Activated naive CD4-positive, alpha-beta T cell treated with anti-CD3 and anti-CD28 coated beads, Interleukin-2, amount 50 U/mL, for 24 hours (primary cell): ENCODE results near the gene LBHD2.
"Not testable (repeated sequence)": the region's sequence is repeated elsewhere in the genome, so short reads cannot be mapped to it uniquely, and the experiment has no call there.

Source experiments
- H3K27ac Mint-ChIP-seq: one replicate; pipeline ENCODE4 v1.8.0; 2021; ENCODE audit warnings: mild to moderate bottlenecking, mixed read lengths
- H3K27me3 Mint-ChIP-seq: one replicate; pipeline ENCODE4 v1.8.0; 2021; ENCODE audit warnings: mixed read lengths
- H3K36me3 Mint-ChIP-seq: one replicate; pipeline ENCODE4 v1.8.0; 2021; ENCODE audit warnings: mixed read lengths
- H3K4me1 Mint-ChIP-seq: one replicate; pipeline ENCODE4 v1.8.0; 2021; ENCODE audit warnings: mixed read lengths
- H3K4me3 Mint-ChIP-seq: one replicate; pipeline ENCODE4 v1.8.0; 2021; ENCODE audit warnings: mild to moderate bottlenecking, mixed read lengths
- H3K9me3 Mint-ChIP-seq: one replicate; pipeline ENCODE4 v1.8.0; 2021; ENCODE audit warnings: mixed read lengths

LBHD2 gene

DNA sequence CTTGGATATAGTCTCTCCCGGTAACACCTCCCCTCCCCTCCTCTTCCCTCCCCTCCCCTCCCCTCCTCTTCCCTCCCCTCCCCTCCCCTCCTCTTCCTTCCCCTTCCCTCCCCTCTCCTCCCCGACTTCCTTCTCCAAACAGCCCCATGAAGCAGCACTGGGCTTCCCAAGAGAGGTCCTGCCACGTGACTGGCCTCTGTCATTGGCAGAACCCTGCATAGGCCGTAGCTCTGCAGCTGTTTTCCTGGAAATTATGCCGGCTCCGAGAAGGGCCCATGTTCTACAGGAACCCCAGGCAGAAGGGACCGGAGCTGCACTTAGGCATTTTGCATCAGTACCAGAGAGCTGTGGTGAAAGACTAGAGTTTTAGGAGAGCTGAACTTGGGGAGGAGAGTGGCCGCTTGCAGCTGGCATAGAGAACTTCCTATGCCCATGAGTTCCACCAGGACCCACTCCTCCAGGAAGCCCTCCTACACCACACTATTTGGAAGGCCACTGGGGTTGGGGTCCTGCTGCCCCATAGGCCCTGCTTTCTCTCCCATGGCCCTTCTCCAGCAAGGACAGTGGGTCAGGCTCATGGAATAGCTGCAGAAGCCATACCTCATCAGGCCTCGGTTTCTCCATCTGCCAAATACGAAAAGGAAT is 34.1 kb downstream of the LBHD2 start:
- H3K36me3 Mint-ChIP-seq: no peaks in the 10 kb centered on the region
- H3K4me3 Mint-ChIP-seq: no peak overlapping the region
- no peaks in the 10 kb centered on the region for H3K9me3 Mint-ChIP-seq
- peaks cover 8% of the 10 kb centered on the region for H3K4me1 Mint-ChIP-seq
- no peak overlapping the region for H3K27ac Mint-ChIP-seq
- H3K27me3 Mint-ChIP-seq: peaks cover 10% of the 10 kb centered on the region

DNA sequence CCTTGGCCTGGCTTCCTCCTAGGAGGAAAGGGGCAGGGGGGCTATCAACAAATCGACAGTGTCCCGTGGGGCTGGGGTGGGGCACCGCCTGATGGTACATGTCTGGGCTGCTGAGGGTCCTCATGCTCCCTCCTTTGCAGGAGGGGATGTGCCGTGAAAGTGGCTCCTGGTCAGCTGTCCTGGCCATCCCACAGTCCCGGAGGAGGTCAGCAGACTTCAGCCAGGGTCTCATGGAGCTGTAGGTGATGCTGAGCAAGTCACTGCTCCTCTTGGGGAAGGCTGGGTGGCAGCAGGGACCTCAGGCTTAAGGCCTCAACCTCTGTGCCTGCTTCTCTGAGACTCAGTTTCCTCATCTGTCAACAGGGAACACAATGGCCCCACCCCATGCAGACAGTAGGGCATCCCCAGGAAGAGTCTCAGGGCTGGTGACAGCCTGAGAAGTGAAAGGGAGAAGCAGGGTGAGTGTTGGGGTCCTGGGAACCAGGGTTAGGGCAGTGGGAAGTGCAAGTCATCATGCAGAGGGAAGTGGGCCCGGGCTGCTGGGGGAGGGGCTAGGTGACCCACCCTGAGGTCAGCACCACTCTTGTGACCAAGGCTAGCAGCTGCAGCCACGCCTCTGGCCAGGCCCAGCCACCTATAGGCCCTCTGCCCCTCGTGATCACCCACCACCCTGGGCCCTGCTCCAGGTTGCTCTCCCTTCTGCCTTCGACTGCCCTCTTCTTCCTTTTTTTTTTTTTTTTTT is 34.8 kb downstream of the LBHD2 start:
- Mint-ChIP-seq H3K36me3 (no peaks in the 10 kb centered on the region), H3K27ac (no peak overlapping the region), H3K27me3 (peaks cover 10% of the 10 kb centered on the region), H3K9me3 (no peaks in the 10 kb centered on the region), H3K4me1 (peaks cover 8% of the 10 kb centered on the region), H3K4me3 (no peak overlapping the region)

DNA sequence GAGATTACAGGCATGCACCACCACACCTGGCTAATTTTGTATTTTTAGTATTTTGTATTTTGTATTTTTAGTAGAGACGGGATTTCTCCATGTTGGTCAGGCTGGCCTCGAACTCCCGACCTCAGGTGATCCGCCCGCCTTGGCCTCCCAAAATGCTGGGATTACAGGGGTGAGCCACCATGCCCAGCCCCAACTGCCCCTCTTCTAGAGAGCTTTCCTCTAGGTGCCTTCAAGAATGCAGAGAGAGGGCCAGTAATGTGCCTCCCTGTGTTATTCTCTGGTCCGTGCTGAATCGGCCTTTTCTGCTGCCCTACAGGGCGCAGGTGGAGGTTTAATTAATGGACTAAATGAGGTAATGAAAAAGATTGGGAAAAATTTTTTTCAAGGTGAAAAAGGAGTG is 35.5 kb downstream of the LBHD2 start:
- H3K27me3 Mint-ChIP-seq: peaks cover 14% of the 10 kb centered on the region
- H3K4me1 Mint-ChIP-seq, H3K27ac Mint-ChIP-seq, H3K36me3 Mint-ChIP-seq, H3K4me3 Mint-ChIP-seq, H3K9me3 Mint-ChIP-seq: not testable (repeated sequence)

DNA sequence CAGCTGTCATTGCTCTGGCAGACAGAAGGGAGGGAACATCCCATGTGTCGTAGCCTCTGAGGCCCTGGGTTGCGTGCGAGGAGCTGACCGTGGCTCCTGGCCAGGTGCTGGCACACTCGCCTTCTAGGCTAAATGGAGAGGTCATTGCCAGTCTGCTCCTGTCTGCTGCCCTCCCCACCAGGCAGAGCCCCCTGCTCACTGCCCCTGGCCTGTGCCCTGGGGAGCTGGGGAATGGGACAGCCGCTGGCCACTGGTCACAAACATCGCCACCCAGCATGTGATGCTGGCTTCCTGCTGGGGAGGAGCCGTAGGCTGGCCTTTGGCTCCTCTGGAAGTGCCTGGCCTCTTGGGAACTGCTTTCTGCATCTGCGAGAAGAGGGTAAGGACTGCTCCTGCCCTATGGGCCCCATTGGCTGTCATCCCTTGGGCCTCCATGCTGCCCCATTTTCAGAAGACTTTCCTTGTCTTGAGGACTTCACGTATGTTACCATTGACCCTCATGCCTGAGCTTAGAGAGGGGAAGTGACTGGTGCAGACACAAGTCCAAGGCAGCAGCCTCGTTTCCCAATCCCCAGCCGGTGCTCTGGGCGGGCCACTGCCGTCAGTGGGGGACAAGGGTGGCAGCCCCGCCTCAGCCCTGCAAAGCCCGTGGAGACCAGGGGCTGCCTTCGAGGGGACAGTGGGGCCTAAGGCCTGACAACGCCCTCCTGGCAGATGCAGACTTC is 37.3 kb downstream of the LBHD2 start:
- H3K27ac Mint-ChIP-seq: no peak overlapping the region
- no peaks in the 10 kb centered on the region for H3K9me3 Mint-ChIP-seq
- H3K4me3 Mint-ChIP-seq: no peak overlapping the region
- no peaks in the 10 kb centered on the region for H3K36me3 Mint-ChIP-seq
- peaks cover 14% of the 10 kb centered on the region for H3K27me3 Mint-ChIP-seq
- H3K4me1 Mint-ChIP-seq: no peaks in the 10 kb centered on the region

DNA sequence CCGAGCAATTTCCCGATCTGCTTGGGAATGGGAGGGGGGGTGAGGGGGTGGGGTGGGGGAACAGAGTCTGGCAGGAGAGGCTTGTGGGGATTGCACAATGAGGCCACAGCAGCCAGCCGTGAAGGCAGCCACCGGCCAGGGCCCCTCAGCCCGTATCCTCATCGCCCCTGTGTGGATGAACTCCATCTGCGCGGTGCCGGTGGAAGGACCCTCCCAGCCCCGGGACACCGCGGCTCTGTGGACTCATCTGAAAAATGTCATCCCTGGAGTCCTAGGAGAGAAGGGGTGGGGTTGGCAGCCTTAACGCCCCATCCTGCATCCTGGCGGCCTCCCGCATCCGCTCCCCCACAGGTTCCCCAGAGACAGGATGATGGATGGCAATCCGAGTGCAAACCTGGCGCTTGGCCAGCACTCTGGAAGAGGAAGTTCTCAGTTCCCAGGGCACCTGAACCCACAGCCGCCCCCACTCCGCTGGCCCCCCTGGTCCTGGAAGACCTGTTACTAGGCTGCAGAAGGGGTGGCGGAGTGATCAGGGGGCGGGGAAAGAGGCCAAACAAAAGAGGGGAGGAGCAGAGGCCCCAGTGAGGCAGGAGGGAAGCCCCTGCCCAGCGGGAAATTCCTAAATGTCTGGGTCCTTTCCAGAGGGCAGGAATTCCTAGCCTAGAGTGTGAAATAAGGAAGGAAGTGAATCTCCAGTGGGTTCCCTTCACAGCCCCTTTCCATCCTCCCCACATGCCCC is 38.0 kb downstream of the LBHD2 start:
- no peaks in the 10 kb centered on the region for H3K4me1 Mint-ChIP-seq
- no peak overlapping the region for H3K27ac Mint-ChIP-seq
- no peaks in the 10 kb centered on the region for H3K9me3 Mint-ChIP-seq
- peaks cover 14% of the 10 kb centered on the region for H3K27me3 Mint-ChIP-seq
- no peaks in the 10 kb centered on the region for H3K36me3 Mint-ChIP-seq
- no peak overlapping the region for H3K4me3 Mint-ChIP-seq

DNA sequence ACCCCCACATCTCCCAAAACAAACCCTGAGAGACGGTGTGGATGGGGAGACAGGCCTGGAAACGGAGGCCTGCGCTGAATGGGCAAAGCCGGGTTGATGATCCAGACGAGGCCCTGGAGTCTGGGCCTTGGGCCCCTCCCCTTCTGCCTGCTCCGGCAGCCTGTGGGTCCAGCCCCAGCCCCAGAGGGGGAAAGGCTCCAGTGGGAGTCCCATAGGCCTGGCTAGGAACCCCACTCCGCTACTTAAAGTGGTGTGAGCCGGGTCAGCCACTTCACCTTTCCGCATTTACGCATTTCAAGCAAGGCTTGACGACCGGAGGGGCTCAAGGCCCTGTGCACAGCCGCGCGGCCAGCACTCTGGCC is 38.6 kb downstream of the LBHD2 start:
- no peaks in the 10 kb centered on the region for H3K9me3 Mint-ChIP-seq
- H3K27me3 Mint-ChIP-seq: peaks cover 14% of the 10 kb centered on the region
- H3K4me3 Mint-ChIP-seq: no peak overlapping the region
- no peaks in the 10 kb centered on the region for H3K4me1 Mint-ChIP-seq
- no peak overlapping the region for H3K27ac Mint-ChIP-seq
- no peaks in the 10 kb centered on the region for H3K36me3 Mint-ChIP-seq

DNA sequence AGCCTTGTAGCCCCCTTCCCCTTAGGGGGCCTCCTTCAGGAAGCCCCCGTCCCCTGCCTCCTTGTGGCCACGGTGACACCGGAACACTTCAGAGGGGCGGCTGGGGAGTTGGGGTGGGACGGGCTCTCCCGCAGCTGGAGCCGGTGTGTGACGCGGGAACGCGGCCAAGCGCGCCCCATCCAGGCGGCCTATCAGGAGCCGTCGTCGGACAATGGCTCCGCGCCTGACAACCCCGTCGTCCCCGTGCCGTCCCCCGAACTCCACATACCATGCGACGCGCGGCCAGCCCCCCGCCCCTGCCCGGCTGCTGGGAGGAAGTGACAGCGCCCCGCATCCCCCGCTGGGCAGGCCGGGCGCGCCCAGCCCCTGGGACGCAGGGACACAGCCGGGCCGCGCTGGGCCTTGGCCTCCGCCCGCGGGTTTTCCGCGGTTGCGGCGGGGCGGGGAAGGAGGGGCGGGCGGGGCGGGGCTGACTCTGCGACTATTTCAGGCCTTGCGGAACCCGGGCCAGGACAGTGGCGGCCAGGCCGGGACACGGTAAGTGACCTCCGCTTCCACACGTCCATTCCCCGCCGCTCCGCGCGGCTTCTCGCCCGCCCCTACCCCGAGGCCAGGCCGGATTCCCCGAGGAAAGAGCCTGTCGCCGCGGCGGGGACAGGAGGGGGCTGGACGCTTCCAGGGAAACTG is 39.1 kb downstream of the LBHD2 start, which contains the start of gene TNFAIP2:
TNFAIP2 (plus strand) TSS at position 515 of the 687 bp plus-strand sequence. CDS start 2,997 bp downstream, outside the sequence.
- Mint-ChIP-seq H3K27ac (no peak within 1 kb of the TSS), H3K4me1 (no peaks in the 10 kb centered on the region), H3K36me3 (no peaks in the 10 kb centered on the region), H3K9me3 (no peaks in the 10 kb centered on the region), H3K27me3 (peaks cover 14% of the 10 kb centered on the region), H3K4me3 (no peak within 1 kb of the TSS)

DNA sequence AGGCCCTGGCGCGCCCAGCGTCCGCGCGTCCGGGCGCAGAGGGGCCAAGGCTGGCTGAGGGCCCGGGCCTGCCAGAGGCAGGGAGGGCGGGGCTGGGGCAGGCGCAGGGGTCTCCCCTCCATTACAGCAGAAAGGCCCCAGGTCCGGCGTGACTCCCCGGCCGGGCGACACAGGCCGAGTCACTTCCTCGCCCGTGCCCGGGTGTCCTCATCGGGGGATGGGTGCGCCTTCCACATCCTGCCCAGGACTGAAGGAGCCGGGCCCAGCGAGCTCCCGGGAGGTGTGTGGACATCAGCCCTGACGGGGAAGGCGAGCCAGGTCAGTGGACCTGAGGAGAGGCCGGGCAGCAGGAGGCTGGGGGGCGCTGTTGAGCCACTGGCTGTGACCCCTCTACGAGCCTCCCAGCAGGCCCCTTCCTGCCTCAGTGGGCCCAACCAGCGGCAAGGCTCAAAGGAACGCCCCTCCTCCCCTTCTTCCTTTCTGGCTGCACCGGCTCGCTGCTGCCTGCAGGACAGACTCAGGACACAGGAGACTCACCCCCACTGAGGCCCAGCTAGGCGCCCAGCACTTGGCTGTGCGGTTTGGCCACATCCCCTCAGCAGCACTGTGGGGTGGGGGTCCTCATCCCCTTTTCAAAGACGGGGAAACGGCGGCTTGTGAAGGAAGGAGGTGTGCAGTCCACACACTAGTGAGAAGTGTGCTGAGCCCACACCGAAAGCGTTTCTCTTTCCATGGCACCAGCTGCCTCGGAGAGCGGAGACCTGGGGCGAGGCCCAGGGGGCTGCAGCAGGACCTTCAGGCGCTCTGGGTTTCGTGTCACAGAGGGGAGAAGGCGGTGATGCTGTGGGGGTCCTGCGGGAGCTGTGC is 39.9 kb downstream of the LBHD2 start:
- Mint-ChIP-seq H3K9me3 (no peaks in the 10 kb centered on the region), H3K36me3 (no peaks in the 10 kb centered on the region), H3K4me3 (no peak overlapping the region), H3K4me1 (no peaks in the 10 kb centered on the region), H3K27me3 (peaks cover 14% of the 10 kb centered on the region), H3K27ac (no peak overlapping the region)

DNA sequence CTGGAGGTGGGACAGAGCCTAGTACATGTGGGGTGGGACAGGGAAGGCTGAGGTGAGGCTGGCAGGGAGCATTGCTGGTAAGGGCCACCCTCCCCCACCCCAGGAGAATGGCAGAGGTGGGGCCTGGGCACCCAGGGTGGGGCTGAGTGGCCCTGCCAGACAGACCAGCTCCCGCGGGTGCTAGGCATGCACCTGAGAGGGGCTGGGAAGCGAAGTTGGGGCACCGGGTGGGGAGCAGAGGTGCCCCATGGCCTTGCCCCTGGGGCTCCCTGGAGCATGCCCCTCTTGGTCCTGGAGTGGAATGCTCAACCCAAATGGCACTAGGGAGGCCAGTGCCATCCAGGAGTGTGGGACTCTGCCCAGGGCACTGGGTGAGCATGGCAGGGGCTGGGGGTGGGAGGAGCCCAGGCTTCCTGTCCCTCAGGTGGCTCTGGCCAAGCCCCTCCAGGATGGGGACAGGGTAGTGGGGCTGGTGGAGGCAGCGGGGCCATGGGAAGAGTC is 40.5 kb downstream of the LBHD2 start:
- no peak overlapping the region for H3K27ac Mint-ChIP-seq
- H3K4me3 Mint-ChIP-seq: no peak overlapping the region

DNA sequence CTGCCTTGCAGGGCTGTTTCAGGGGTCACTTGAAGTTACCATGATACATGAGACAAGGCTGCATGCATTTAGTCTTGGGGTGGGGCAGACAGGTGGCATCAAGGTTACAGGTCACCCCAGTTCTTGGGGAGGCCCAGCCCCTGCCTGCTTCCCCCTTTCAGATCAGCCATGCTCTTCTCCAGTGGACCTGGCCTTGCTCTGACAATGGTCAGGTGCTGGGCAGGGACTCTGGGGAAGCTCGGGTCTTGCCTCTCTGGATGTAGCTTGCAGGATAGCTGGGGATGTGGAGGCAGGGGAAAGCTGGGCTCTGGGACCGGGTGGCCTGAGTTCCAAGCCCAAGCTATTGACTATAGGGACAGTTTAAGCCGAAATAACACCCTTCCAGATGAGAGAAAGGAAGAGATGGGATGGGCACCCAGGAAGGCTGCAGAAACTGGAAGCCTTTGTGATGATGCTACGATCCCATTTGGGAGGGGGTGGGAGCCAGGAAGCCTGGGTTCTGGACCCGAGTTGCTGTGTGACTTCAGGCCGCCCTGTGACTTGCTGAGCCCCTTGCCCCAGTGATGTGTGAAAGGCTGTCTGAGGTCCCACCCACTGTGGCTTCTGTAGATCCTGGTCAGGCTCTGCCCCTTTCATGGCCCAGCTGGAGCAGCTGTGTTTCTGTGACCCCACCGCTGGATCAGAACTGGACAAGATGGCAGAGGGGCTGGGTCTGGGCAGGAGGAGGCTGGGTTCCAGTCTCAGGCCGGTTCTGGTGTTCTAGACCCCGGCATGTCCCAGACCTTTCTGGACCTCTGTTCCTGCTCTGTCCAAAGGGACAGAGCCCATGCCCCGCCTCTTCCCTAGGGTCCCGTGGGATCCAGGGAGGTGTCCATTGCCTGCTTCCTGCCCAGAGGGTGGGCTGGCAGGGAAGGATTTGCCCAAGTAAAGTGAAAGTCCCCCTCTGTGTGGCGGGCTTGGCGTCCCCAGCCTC is 41.4 kb downstream of the LBHD2 start:
- Mint-ChIP-seq H3K27me3 (peaks cover 11% of the 10 kb centered on the region), H3K36me3 (no peaks in the 10 kb centered on the region), H3K9me3 (no peaks in the 10 kb centered on the region), H3K4me3 (no peak overlapping the region), H3K4me1 (no peaks in the 10 kb centered on the region), H3K27ac (no peak overlapping the region)

More for the DNA sequence above, 40.5 kb downstream of the LBHD2 start:
- H3K27me3 Mint-ChIP-seq: peaks cover 14% of the 10 kb centered on the region
- no peaks in the 10 kb centered on the region for H3K36me3 Mint-ChIP-seq
- no peaks in the 10 kb centered on the region for H3K9me3 Mint-ChIP-seq
- no peaks in the 10 kb centered on the region for H3K4me1 Mint-ChIP-seq

DNA sequence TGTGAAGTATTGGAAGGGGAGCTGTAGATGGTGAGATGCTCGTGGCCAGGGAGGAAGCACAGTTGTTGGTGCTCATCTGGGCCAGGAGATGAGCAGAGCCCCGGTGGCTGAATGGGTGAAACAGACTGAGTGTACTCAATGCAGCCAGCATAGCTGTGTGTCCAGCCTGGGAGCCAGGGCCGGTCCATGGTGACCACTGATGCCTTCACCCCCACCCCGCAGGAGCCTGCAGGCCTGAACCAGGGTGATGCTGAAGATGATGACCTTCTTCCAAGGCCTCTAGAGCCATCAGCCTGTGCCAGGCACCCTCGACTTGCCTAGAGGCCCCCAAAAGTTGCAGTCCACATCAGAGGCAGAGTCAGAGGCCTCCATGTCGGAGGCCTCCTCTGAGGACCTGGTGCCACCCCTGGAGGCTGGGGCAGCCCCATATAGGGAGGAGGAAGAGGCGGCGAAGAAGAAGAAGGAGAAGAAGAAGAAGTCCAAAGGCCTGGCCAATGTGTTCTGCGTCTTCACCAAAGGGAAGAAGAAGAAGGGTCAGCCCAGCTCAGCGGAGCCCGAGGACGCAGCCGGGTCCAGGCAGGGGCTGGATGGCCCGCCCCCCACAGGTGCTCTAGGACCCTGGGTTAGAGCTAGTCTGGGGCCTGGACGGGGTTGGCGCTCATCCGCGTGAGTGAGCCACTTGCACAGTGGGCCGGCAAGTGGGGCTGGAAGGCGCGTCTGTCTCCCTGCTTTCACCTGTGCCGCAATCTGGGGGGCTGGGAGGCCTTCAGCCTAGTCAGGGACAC is 42.3 kb downstream of the LBHD2 start:
- H3K4me1 Mint-ChIP-seq: no peaks in the 10 kb centered on the region
- H3K9me3 Mint-ChIP-seq: no peaks in the 10 kb centered on the region
- peaks cover 9% of the 10 kb centered on the region for H3K27me3 Mint-ChIP-seq
- H3K27ac Mint-ChIP-seq: no peak overlapping the region
- no peak overlapping the region for H3K4me3 Mint-ChIP-seq
- H3K36me3 Mint-ChIP-seq: no peaks in the 10 kb centered on the region

DNA sequence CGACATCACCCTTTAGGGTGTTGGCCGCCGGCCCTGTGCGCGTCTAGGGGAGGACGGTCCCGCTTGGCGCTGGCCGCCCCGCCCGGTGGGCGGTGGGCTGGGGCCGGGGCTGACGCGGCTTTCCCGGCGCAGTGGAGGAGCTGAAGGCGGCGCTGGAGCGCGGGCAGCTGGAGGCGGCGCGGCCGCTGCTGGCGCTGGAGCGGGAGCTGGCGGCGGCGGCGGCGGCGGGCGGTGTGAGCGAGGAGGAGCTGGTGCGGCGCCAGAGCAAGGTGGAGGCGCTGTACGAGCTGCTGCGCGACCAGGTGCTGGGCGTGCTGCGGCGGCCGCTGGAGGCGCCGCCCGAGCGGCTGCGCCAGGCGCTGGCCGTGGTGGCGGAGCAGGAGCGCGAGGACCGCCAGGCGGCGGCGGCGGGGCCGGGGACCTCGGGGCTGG is 42.9 kb downstream of the LBHD2 start:
- H3K4me3 Mint-ChIP-seq: no peak overlapping the region
- H3K36me3 Mint-ChIP-seq: no peaks in the 10 kb centered on the region
- H3K27ac Mint-ChIP-seq: no peak overlapping the region
- no peaks in the 10 kb centered on the region for H3K4me1 Mint-ChIP-seq
- peaks cover 7% of the 10 kb centered on the region for H3K27me3 Mint-ChIP-seq
- H3K9me3 Mint-ChIP-seq: no peaks in the 10 kb centered on the region

DNA sequence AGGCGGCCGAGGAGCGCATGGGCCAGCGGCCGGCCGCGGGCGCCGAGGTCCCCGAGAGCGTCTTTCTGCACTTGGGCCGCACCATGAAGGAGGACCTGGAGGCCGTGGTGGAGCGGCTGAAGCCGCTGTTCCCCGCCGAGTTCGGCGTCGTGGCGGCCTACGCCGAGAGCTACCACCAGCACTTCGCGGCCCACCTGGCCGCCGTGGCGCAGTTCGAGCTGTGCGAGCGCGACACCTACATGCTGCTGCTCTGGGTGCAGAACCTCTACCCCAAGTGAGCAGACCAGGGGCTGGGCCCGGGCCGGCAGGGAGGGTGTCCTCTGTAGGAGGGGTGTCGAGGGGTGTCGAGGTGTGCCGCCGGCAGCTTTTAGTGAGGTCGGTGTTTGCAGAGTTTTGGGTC is 43.3 kb downstream of the LBHD2 start:
- H3K9me3 Mint-ChIP-seq: no peaks in the 10 kb centered on the region
- peaks cover 4% of the 10 kb centered on the region for H3K27me3 Mint-ChIP-seq
- H3K4me3 Mint-ChIP-seq: no peak overlapping the region
- H3K27ac Mint-ChIP-seq: no peak overlapping the region
- no peaks in the 10 kb centered on the region for H3K4me1 Mint-ChIP-seq
- no peaks in the 10 kb centered on the region for H3K36me3 Mint-ChIP-seq
